Peyer's patch (tissue), 4 donors: ENCODE measurements around the gene MOCS1. TPM values are rescaled to one million over a fixed set of nuclear protein-coding genes. Genes with fewer than 3 reads are reported as not detected.
A peak's percentile ranks its signal among the peaks of the same experiment; 100 is the strongest.

Experiments used
- DNase-seq, 3 donors: peaks; one replicate each; pipeline ENCODE4 v3.0.0-alpha.2; 2017 to 2019
- H3K27ac ChIP-seq, 4 donors: fragments of 200-600 bp; sonication (generic); one replicate each; pipeline ENCODE4 v1.5.1; 2016 to 2019
- H3K27me3 ChIP-seq, 2 donors: fragments of 200-600 bp; sonication (generic); one replicate each; pipeline ENCODE4 v1.5.1; 2019
- H3K36me3 ChIP-seq, 3 donors: fragments of 200-600 bp; sonication (generic); one replicate each; pipeline ENCODE4 v1.5.1; 2016 to 2019
- H3K4me1 ChIP-seq, 4 donors: fragments of 200-600 bp; sonication (generic); one replicate each; pipeline ENCODE4 v1.5.1; 2016 to 2019
- H3K4me3 ChIP-seq, 4 donors: fragments of 200-600 bp; sonication (generic); 1 replicate in 3 of 4; 2 replicates in 1 of 4; pipeline ENCODE4 v1.5.1; 2016 to 2019; ENCODE audit warnings: mild to moderate bottlenecking in 1 of 4
- H3K9me3 ChIP-seq, 4 donors: fragments of 200-600 bp; sonication (generic); one replicate each; pipeline ENCODE4 v1.5.1; 2016 to 2019; ENCODE audit warnings: mild to moderate bottlenecking in 1 of 4
- POLR2A ChIP-seq, 2 donors: fragments of 450-650 bp; IDR thresholded peaks; one replicate each; pipeline ENCODE4 v1.5.1; 2017; ENCODE audit warnings: antibody characterized with exemption in 2 of 2, mild to moderate bottlenecking in 2 of 2, moderate library complexity in 2 of 2
- total RNA-seq, 4 donors: library from RNA; depleted of rRNA; stranded (reverse); fragments of >200 nt; gene quantifications; one replicate each; pipeline ENCODE4 v1.1.0, GENCODE V29; 2016
- TF ChIP-seq, protein P1 (sequence below), 6 experiments: fragments of 450-650 bp in 4 of 6; fragments of 200-600 bp in 2 of 6; sonication (generic) in 1 of 6; IDR thresholded peaks; one replicate each; pipeline ENCODE4 v1.5.1; 2017 to 2019; ENCODE audit warnings: antibody characterized with exemption in 6 of 6, mild to moderate bottlenecking in 3 of 6, moderate library complexity in 1 of 6

MOCS1 gene
- total RNA-seq = 10 to 100 TPM; 32.2 to 62.0 (median 53.6) TPM

DNA sequence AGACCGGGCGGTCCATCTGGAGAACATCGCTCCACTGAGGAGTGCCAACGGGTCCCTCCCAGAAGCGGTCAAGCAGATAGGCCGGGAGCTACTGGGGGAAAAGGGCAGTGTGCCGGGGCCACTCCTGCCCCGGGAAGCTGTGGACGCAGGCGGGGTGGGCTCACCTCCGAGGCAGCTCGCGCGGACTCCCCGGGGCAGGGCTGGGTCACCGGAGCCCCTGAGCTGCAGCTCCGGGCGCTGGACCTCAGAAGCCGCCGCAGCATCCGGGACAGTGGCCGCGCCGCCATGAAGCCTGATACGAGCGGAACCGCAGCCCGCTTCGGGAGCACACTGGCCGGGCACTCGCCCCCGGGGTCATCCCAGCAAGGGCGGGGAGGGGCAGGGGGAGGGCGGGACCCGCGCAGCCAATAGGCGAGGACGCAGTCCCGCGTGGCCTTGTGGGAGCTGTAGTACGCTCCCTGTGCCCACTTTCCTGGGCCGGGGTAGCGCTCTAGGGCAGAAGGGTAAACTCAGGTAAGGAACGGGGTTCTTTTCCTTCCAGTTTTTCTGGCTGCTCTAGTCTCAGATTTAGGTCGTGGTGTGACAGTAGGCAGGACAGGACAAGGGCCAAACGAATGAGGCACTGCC lies at the start of gene MOCS1:
Gene MOCS1, minus strand, starts transcription at position 332 of the 627 bp plus-strand sequence. Its CDS starts 45 bp downstream, at position 287.
- H3K27me3 ChIP-seq = no peaks in the 10 kb centered on the region
- H3K36me3 ChIP-seq = no peaks in the 10 kb centered on the region
- peak within 1 kb of the TSS; percentile 70 to 87 (median 81) for H3K27ac ChIP-seq
- H3K4me1 ChIP-seq = peaks cover 0 to 11% (median 0%) of the 10 kb centered on the region in 4 donors
- TF ChIP-seq POLR2A (IDR thresholded peaks at IDR 0.05) = peak; percentile 59 to 75
- TF ChIP-seq, protein P1, sequence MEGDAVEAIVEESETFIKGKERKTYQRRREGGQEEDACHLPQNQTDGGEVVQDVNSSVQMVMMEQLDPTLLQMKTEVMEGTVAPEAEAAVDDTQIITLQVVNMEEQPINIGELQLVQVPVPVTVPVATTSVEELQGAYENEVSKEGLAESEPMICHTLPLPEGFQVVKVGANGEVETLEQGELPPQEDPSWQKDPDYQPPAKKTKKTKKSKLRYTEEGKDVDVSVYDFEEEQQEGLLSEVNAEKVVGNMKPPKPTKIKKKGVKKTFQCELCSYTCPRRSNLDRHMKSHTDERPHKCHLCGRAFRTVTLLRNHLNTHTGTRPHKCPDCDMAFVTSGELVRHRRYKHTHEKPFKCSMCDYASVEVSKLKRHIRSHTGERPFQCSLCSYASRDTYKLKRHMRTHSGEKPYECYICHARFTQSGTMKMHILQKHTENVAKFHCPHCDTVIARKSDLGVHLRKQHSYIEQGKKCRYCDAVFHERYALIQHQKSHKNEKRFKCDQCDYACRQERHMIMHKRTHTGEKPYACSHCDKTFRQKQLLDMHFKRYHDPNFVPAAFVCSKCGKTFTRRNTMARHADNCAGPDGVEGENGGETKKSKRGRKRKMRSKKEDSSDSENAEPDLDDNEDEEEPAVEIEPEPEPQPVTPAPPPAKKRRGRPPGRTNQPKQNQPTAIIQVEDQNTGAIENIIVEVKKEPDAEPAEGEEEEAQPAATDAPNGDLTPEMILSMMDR (IDR thresholded peaks at IDR 0.05) = no peak
- no peaks in the 10 kb centered on the region for H3K9me3 ChIP-seq
- peak within 1 kb of the TSS; percentile 39 to 97 (median 66) for H3K4me3 ChIP-seq
- DNase-seq = peak; percentile 21 to 89 (median 88)

DNA sequence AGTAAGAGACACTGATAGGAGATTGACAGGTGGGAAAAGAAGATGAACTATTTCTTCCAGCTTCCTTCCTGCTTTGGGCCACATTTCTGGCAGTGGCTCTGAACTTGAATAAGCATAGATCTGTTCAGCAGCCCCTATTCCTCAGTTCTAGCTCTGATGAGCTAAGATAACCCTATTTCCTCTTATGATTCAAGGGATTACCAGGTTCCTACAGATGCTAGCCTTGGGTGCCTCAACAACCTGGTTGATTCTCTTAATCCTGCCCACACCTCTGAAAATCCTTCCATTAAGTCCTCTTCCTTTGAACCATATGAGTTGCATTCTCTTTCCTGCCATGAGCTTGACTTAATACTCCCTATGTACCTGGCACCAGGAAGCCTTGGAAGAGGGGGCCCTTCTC lies 49.8 kb upstream of the MOCS1 start:
- Histone ChIP-seq H3K4me1 (peaks cover 0 to 8% (median 0%) of the 10 kb centered on the region in 4 donors), H3K36me3 (no peaks in the 10 kb centered on the region), H3K27me3 (no peaks in the 10 kb centered on the region), H3K4me3 (no peak overlapping the region), H3K9me3 (no peaks in the 10 kb centered on the region), H3K27ac (no peak overlapping the region)
- no peak for DNase-seq
- no peak for TF ChIP-seq POLR2A (IDR thresholded peaks at IDR 0.05)
- TF ChIP-seq, protein P1 (IDR thresholded peaks at IDR 0.05) = no peak

DNA sequence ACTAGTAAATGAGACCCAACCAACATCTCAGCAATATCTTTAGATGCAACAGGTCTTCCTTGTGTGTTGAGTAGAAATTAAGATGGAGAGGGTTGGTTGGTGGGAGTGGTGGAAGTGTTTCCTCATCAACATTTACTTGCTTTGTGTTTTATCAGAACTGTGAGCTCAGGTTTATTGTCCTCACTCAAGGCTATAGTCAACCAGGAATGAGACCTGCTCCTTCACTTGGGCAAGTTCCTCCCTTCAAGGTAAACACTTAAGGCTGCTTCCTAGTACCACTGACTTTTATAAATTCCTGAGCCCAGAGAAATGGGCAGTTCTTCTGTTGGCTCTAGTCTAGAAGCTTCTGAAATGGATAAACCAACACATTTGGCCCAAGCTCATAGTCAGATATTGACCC lies 48.9 kb upstream of the MOCS1 start:
- TF ChIP-seq POLR2A (IDR thresholded peaks at IDR 0.05) = no peak
- TF ChIP-seq, protein P1 (IDR thresholded peaks at IDR 0.05) = no peak
- Histone ChIP-seq H3K27me3 (no peaks in the 10 kb centered on the region), H3K27ac (no peak overlapping the region), H3K4me1 (peaks cover 0 to 15% (median 0%) of the 10 kb centered on the region in 4 donors), H3K36me3 (no peaks in the 10 kb centered on the region), H3K9me3 (no peaks in the 10 kb centered on the region), H3K4me3 (no peak overlapping the region)
- no peak for DNase-seq

DNA sequence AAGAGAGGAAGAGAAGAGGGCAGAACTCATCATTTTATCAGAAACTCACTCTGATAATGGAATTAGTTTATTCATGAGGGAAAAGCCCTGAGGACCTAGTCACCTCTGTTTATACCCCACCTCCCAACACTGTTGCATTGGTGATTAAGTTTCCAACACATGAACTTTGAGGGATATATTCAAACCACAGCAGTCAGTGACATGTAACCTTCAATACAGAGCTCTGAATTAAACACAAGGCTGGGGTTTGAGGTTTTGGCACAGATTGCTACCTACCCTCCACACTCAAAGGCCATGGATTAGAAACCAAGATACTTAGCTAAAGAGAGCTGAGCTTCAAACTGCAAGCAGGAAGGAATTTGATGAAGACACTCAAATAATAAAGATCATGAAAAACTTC lies 48.5 kb upstream of the MOCS1 start:
- Histone ChIP-seq H3K27me3 (no peaks in the 10 kb centered on the region), H3K36me3 (no peaks in the 10 kb centered on the region), H3K4me3 (no peak overlapping the region), H3K4me1 (peaks cover 0 to 15% (median 0%) of the 10 kb centered on the region in 4 donors), H3K27ac (no peak overlapping the region), H3K9me3 (no peaks in the 10 kb centered on the region)
- DNase-seq = no peak
- TF ChIP-seq, protein P1 (IDR thresholded peaks at IDR 0.05) = no peak

DNA sequence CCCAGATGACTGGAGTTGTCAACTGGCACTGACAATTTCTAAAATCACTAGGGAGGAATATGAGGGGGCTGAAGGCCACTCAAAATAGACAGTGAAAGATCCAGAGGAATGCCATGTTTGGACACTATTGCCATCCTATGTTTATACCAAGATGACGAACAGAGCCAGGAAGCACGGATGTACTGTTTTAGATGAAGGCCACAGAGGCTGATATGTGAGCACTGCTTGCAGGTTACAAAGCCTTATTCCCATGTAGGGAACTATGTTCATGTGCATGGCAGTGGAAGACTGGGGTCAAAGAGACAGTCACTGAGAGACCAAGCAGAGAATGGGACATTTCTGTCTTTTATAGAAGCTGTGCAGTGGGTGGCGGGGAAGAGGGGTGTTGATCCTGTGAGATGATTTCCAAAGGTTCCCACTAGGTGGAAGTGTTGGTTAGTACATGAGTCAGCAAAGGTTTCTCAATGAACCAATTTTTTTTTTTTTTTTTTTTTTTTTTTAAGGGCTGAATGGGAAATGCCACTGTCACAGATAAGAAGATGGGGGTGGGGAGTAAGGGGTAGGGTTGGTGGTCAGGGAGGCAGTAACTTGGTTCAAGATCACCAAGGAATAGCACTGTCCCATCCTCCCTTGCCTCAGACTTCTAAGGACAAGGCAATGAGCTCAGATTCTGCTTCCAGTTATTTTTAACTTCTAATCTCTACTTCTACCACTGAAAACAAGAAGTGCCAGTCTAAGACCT lies 46.7 kb upstream of the MOCS1 start:
- DNase-seq = no peak
- no peaks in the 10 kb centered on the region for H3K9me3 ChIP-seq
- TF ChIP-seq, protein P1 (IDR thresholded peaks at IDR 0.05) = peak in 4 of 6 experiments; percentile 30 to 70 (median 64)
- no peak for TF ChIP-seq POLR2A (IDR thresholded peaks at IDR 0.05)
- H3K27me3 ChIP-seq = no peaks in the 10 kb centered on the region
- H3K36me3 ChIP-seq = no peaks in the 10 kb centered on the region
- H3K4me1 ChIP-seq = peaks cover 0 to 15% (median 0%) of the 10 kb centered on the region in 4 donors
- H3K27ac ChIP-seq = peak overlapping the region in 2 of 4 donors; percentile 53 to 64
- H3K4me3 ChIP-seq = no peak overlapping the region
